ENCODE results near the gene RTF2.
A peak's percentile ranks its signal among the peaks of the same experiment; 100 is the strongest.
"Not testable (repeated sequence)": the region's sequence is repeated elsewhere in the genome, so short reads cannot be mapped to it uniquely, and the experiment has no call there.

RTF2 gene

DNA sequence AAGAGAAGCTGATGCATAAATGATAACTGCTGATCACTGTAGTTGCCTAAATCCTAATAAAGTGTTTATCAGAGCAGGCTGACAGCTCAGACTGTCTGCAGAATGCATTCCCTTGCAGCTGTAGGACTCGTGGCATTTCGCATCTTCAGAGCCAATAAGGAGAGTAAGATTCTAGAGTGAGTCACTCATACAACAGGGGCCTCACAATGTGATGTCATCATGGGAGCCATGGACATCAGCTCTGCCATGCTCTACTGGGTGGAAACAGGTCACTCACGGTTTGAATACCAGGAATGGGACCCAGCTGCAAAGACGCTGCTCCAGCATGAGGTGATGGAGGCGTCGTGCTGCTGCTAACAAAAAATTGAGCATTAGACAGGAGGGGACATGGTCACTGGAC is 72.0 kb downstream of the RTF2 start:
- TF ChIP-seq JUND (IDR thresholded peaks at IDR 0.05; ENCODE audit: low read depth) = no peak
- in situ Hi-C loops (cut with HindIII; ENCODE audit: low pct_unique_long_range_greater_than_20kb, low sequenced_read_pairs) = no loop called here
- DNase-seq (ENCODE audit: low read depth in 1 of 2, low spot score in 1 of 2) = no peak

- TF ChIP-seq JUND (IDR thresholded peaks at IDR 0.05; ENCODE audit: low read depth) = no peak
- DNase-seq (ENCODE audit: low read depth in 1 of 2, low spot score in 1 of 2) = no peak
- in situ Hi-C loops (cut with HindIII; ENCODE audit: low pct_unique_long_range_greater_than_20kb, low sequenced_read_pairs) = no loop called here
These were observed 74.1 kb downstream of the RTF2 start for GRCh38 chr20:56542489-56543030.

DNA sequence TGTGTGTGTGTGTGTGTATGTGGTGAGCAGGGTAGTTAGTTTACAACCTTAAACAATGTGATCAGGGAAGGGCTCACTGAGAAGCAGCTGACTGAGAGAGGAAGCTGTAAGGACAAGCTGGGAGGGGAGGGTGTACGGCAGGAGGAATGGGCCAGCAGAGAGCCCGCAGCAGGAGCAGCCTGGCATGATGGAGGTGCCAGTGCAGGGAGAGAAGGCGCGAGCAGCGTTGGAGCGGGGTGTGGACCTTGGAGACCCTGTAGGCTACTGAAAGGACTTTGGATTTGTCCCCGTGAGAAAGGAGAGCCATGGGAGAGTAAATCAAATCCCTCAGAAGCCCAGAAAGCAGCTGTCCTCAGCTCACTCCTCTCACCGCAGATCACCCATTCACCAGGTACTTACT is 83.1 kb downstream of the RTF2 start:
- DNase-seq (ENCODE audit: low read depth in 1 of 2, low spot score in 1 of 2) = no peak
- in situ Hi-C loops (cut with HindIII; ENCODE audit: low pct_unique_long_range_greater_than_20kb, low sequenced_read_pairs) = no loop called here
- TF ChIP-seq JUND (IDR thresholded peaks at IDR 0.05; ENCODE audit: low read depth) = no peak

DNA sequence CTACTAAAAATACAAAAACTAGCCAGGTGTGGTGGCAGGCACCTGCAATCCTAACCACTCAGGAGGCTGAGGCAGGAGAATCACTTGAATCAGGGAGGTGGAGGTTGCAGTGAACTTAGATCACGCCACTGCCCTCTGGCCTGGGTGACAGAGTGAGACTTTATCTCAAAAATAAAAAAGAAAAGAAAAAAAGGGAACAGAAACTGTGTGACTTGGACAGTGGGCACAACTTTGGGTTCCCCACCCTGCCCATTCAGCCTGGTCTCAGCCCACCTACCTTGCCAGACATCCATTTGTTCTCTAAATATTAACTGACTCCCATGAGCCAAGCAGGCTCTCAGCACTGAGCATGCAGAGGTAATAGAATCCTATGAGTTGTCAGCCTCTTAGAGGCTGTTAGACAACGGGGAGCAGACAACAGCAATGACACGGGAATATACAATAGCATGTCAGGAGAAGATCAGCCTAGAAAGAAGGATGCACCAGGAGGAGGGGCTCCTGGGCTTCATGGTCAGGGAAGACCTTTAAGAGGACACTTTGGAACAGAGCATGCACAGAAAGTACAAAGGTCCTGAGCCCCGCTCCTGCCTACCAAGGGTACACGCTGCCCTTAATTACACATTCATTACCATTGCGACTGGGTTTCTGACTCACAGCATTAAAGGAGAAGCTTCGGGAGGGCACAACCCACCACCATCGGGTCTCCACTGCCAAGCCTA is 84.6 kb downstream of the RTF2 start:
- in situ Hi-C loops (cut with HindIII; ENCODE audit: low pct_unique_long_range_greater_than_20kb, low sequenced_read_pairs) = no loop called here
- TF ChIP-seq JUND (IDR thresholded peaks at IDR 0.05; ENCODE audit: low read depth) = no peak
- no peak for DNase-seq (ENCODE audit: low read depth in 1 of 2, low spot score in 1 of 2)

DNA sequence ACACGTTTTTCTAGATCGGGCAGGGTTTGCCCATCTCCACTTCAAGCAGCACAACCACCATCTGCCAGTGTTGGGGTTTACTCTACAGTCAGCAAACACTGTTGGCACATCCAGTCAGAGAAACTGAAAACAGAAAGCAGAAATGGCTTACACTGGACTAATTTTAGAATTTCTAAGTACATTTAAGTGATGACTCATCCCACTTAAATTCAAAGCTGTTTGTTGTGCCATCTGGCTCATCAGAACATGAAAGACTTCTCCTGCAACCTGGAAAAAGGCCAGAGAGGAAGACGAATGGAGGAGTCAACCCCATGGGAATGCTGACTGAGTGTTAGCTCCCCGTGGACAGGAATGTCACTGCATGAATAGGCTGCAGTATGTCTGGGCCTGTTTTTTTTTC is 86.4 kb downstream of the RTF2 start:
- peak; percentile 42 to 74 for DNase-seq (ENCODE audit: low read depth in 1 of 2, low spot score in 1 of 2)
- in situ Hi-C loops (cut with HindIII; ENCODE audit: low pct_unique_long_range_greater_than_20kb, low sequenced_read_pairs) = no loop called here
- TF ChIP-seq JUND (IDR thresholded peaks at IDR 0.05; ENCODE audit: low read depth) = no peak

GRCh38 chr20:56558968-56559367 is 90.5 kb downstream of the RTF2 start:
- DNase-seq (ENCODE audit: low read depth in 1 of 2, low spot score in 1 of 2) = no peak
- in situ Hi-C loops (cut with HindIII; ENCODE audit: low pct_unique_long_range_greater_than_20kb, low sequenced_read_pairs) = no loop called here
- TF ChIP-seq JUND (IDR thresholded peaks at IDR 0.05; ENCODE audit: low read depth) = no peak

DNA sequence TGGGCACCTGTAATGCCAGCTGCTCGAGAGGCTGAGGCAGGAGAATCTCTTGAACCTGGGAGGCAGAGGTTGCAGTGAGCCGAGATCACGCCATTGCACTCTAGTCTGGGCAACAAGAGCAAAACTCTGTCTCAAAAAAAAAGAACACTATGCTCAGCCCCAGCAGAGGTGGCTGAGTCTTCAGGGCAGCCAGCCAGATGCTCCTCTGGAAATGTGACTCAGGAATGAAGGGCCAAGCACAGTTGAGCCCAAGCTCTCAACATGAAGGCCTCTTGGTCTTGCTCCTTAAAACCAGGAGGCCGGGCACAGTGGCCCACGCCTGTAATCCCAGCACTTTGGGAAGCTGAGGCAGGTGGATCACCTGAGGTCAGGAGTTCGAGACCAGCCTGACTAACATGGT is 96.1 kb downstream of the RTF2 start:
- in situ Hi-C loops (cut with HindIII; ENCODE audit: low pct_unique_long_range_greater_than_20kb, low sequenced_read_pairs); DNase-seq (ENCODE audit: low read depth in 1 of 2, low spot score in 1 of 2): not testable (repeated sequence)

DNA sequence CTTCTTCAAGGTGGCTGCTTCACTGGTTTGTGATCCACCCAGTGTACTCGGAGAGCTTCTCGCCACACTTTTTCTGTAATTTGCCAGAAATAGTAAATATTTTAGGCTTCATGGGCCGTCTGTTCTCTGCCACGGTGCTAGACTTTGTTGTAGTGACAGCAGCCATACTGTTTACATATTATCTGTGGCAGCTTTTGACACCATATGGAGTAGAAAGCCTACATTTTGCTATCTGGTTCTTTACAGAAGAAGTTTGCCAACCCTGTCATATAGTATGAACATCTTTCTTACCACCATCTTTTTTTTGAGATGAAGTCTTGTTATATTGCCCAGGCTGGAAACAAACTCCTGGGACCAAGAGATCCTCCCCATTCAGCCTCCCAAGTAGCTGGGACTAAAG is 97.1 kb downstream of the RTF2 start:
- no peak for TF ChIP-seq JUND (IDR thresholded peaks at IDR 0.05; ENCODE audit: low read depth)
- no peak for DNase-seq (ENCODE audit: low read depth in 1 of 2, low spot score in 1 of 2)
- in situ Hi-C loops (cut with HindIII; ENCODE audit: low pct_unique_long_range_greater_than_20kb, low sequenced_read_pairs) = no loop called here

GRCh38 chr20:56566621-56567020 is 98.2 kb downstream of the RTF2 start:
- in situ Hi-C loops (cut with HindIII; ENCODE audit: low pct_unique_long_range_greater_than_20kb, low sequenced_read_pairs) = no loop called here
- no peak for TF ChIP-seq JUND (IDR thresholded peaks at IDR 0.05; ENCODE audit: low read depth)
- DNase-seq (ENCODE audit: low read depth in 1 of 2, low spot score in 1 of 2) = peak in 1 of 2 experiments; percentile 66

All from T47D (cell line).